ENCODE data around the gene TMEM63C. TPM values are rescaled to one million over a fixed set of nuclear protein-coding genes. Genes with fewer than 3 reads are reported as not detected.
"Not testable (repeated sequence)": the region's sequence is repeated elsewhere in the genome, so short reads cannot be mapped to it uniquely, and the experiment has no call there.

Gene TMEM63C
- total RNA-seq, 1 donor from 2014 or later: 0.35 TPM

GRCh38 chr14:77155083-77155482 lies 26.5 kb upstream of the TMEM63C start:
- DNase-seq (ENCODE audit: low spot score) (no peak), ATAC-seq (no peak)

DNA sequence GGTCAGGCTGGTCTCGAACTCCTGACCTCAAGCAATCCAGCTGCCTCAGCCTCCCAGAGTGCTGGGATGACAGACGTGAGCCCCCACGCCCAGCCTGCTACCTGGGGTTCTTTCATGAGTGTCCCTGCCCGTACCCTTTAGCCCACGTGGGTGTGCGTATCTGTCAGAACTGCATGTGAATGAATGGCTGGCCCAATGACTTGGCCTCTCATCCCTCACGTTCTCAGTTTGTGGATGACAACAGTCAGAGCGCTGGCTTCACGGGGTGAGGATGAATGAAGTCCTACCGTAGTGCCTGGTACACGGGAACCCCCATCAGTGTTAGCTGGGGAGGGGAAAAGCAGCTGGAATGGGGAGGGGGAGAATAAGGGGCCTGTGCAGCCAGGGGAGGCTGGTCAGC lies 23.9 kb upstream of the TMEM63C start:
- DNase-seq (ENCODE audit: low spot score) (no peak), ATAC-seq (no peak)

GRCh38 chr14:77158175-77158881 lies 23.3 kb upstream of the TMEM63C start:
- DNase-seq (ENCODE audit: low spot score) (no peak), ATAC-seq (no peak)

DNA sequence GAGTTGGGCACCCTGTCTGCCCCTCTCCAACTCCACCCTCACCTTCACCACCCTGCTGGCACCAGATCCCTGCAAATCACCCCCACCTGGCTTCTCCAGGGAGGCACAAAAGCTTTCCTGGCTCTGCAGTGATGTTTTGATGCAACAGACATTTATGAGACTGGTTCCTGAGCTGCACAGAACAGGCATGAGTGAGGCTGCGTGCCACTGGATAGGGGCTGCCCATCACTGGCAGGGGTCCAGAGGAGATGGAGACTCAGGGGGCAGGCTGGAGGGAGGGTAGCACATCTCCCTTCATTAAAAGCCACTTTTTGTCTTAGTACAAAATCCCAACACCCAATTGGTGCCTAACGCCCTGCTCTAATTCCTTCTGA lies 22.7 kb upstream of the TMEM63C start:
- no peak for DNase-seq (ENCODE audit: low spot score)
- no peak for ATAC-seq

- no peak for DNase-seq (ENCODE audit: low spot score)
- ATAC-seq: no peak
These were observed 20.6 kb upstream of the TMEM63C start for GRCh38 chr14:77161011-77161410.

DNA sequence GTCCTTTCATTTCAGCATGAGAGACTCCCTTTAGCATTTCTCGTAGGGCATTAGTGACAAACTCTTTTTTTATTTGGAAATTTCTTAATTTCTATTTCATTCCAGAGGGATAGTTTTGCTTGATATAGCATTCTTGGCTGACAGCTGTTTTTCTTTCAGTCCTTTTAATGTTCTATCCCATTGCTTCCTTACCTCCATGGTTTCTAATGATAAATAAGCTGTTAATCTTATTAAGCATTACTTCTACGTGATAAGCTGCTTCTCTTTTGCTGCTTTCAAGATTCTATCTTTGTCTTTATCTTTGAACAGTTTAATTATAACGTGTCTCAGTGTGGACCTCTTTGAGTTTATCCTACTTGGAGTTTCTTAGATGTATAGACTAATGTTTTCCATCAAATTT lies 11.6 kb upstream of the TMEM63C start:
- ATAC-seq (no peak), DNase-seq (ENCODE audit: low spot score) (no peak)

- no peak for ATAC-seq
These were observed 8.7 kb upstream of the TMEM63C start for GRCh38 chr14:77172916-77173315.

GRCh38 chr14:77173911-77174617 lies 7.5 kb upstream of the TMEM63C start:
- ATAC-seq; DNase-seq (ENCODE audit: low spot score): not testable (repeated sequence)

More at GRCh38 chr14:77172916-77173315, 8.7 kb upstream of the TMEM63C start:
- DNase-seq (ENCODE audit: low spot score): no peak

DNA sequence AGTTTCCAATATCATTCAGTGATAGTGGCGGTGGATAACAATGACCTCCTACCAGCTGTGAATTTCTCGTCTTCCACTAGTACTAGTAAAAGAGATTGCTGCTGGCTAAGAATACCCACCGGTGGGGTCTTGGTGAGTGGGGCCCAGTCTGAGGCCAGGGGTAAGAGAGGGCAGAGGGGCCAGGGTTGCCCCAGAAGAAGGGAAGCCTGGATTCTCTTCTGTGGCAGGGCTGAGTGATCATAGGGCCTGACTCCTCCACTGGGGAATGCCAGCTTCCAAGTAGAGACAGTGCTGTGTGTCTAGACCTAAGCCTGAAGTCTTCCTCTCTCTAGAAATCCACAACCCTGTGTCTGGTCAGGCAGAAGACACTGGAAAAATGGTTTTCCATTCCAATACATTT lies 5.8 kb upstream of the TMEM63C start:
- DNase-seq (ENCODE audit: low spot score) (no peak), ATAC-seq (no peak)

- ATAC-seq (no peak), DNase-seq (ENCODE audit: low spot score) (no peak)
These were observed 3.9 kb upstream of the TMEM63C start for GRCh38 chr14:77177702-77178101.

DNA sequence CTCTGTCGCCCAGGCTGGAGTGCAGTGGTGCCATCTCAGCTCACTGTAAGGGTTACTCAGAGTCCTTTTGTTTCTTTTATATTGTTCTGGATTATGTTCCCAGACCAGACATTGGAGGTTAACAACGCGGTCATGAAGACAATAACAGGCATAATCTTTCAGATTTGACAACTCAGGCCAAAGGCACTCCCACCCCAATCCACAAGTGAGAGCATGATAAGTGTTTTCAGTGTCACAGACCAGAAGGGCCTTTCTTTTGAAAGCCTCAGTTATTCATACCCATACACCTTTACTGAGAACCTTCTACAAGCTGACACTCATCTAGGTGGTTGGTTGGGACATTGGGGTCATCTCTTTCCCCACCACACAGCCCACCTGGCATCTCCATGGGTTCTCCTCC lies 2.9 kb upstream of the TMEM63C start:
- DNase-seq (ENCODE audit: low spot score) (no peak), ATAC-seq (no peak)

GRCh38 chr14:77180726-77181602 lies 634 bp upstream of the TMEM63C start:
- DNase-seq (ENCODE audit: low spot score): no peak
- ATAC-seq: no peak

GRCh38 chr14:77183896-77184295 lies 2.3 kb downstream of the TMEM63C start:
- ATAC-seq (no peak), DNase-seq (ENCODE audit: low spot score) (no peak)

DNA sequence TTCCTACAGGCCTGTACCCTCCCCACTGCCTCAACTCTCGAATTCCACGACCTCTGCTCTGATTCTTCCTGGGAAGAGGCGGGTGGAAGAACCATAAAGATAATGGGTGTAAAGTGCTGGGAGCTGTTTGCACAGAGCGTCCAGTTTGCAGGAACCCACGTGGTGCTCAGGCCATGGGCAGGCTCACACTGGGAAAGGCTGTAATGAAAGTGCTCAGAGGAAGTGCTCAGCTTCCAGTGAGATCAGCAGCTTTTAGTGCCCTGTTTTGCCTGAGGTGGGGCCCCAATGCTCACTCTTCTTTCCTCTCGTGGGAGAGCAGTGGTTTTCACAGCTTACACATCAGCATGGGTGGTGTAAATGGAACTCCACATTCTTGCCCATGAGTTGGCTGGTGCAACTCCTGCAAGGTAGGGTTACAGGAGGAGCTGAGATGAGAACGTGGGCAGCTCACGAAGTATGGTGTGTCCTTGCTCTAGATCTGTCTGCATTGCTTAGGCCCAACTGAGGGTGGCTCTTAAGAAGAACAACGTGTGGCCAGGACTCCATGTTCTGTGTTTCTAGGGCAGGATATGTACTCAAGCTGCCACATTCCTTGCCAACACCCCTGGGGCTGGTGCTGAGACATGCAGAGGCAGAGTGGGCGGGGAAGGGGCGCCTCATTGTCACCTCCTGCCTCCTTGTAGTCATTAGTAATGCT lies 2.9 kb downstream of the TMEM63C start:
- DNase-seq (ENCODE audit: low spot score): no peak
- peak; percentile 52 for ATAC-seq

GRCh38 chr14:77185093-77185465 lies 3.5 kb downstream of the TMEM63C start:
- no peak for DNase-seq (ENCODE audit: low spot score)
- ATAC-seq: no peak

DNA sequence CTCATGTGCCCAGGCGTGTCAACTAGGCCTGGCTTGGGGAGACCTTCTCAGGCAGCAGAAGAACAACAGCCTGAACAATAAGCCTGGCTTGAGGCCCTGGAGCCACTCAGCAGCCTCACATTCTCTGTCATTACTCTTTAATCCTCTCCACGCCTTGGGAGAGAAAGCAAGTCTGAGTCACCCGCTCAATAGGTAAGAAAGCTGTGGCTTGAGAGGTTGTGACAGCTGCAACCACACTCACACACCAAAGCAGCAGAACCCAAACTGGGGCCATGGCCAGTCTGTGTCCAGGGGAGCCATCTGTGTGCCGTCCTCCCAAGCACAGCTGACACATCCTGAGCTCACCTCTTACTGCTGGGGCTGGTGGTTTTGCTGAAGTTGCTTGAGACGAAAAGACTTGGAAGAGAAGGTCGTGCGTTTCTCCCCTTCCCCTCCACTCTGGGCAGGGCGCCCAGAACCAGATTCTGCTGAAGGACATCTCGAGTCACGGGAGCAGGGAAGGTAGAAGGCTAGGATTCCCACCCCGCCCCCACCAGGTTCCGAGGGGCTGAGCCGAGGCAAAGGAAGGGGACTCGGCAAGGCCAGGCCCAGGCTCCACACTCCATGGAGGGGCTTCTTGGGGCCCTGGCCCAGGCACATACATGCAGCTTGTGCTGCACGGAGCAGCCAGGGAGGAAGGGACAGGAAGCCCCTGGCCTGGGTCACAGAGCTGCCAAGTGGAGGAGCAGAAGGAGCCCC lies 5.5 kb downstream of the TMEM63C start:
- no peak for DNase-seq (ENCODE audit: low spot score)
- ATAC-seq: no peak

DNA sequence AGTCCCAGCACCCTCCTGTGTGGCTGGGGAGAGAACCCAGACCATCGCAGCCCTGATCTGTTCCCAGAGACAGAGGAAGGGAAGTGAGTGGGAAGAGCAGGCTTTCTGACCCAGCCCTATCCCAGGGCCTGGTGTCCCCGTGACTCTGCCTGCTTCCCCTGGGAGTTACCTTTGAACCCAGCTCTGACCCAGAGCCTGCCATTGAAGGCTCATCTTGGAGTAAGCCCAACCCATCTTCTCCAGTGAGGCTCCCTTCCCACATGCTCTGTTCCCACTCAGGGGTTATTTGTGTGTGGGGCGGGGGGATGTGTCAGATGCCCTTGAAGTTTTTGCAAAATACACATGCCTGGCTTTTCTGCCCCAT lies 6.0 kb downstream of the TMEM63C start:
- ATAC-seq (no peak), DNase-seq (ENCODE audit: low spot score) (no peak)

GRCh38 chr14:77189479-77189878 lies 7.9 kb downstream of the TMEM63C start:
- ATAC-seq (no peak), DNase-seq (ENCODE audit: low spot score) (peak; percentile 31)

GRCh38 chr14:77190977-77191376 lies 9.4 kb downstream of the TMEM63C start:
- ATAC-seq: no peak
- DNase-seq (ENCODE audit: low spot score): no peak

- ATAC-seq: no peak
- DNase-seq (ENCODE audit: low spot score): no peak
These were observed 13.1 kb downstream of the TMEM63C start for GRCh38 chr14:77194706-77195105.
